HG03045 (cell line): Measurements from ENCODE around the gene PRR30.

ENCODE experiments used
- ATAC-seq: cut with Tn5 transposase; IDR thresholded peaks from one replicate; pipeline ENCODE4 v1.9.1; 2021; ENCODE audit warnings: mild to moderate bottlenecking, moderate library complexity; ENCODE audit not compliant: unreplicated experiment

PRR30 gene

GRCh38 chr2:27155069-27155520 is 15.9 kb upstream of the PRR30 start:
- ATAC-seq = no peak

- no peak for ATAC-seq
These were observed 15.3 kb upstream of the PRR30 start for GRCh38 chr2:27154488-27154887.

- no peak for ATAC-seq
These were observed 13.7 kb upstream of the PRR30 start for GRCh38 chr2:27152796-27153464.

GRCh38 chr2:27152102-27152795 is 13.0 kb upstream of the PRR30 start:
- no peak for ATAC-seq

- ATAC-seq = no peak
These were observed 11.5 kb upstream of the PRR30 start for GRCh38 chr2:27150639-27151230.

GRCh38 chr2:27149570-27150405 is 10.6 kb upstream of the PRR30 start:
- no peak for ATAC-seq

- ATAC-seq = no peak
These were observed 9.7 kb upstream of the PRR30 start, which contains the start of gene TCF23 for GRCh38 chr2:27148801-27149439. TCF23 (plus strand) TSS chr2:27149004; CDS start chr2:27149134, 130 bp downstream.

GRCh38 chr2:27147935-27148334 is 8.7 kb upstream of the PRR30 start:
- no peak for ATAC-seq

- ATAC-seq = no peak
These were observed 6.5 kb upstream of the PRR30 start for GRCh38 chr2:27145682-27146081.

- ATAC-seq = no peak
These were observed 4.1 kb upstream of the PRR30 start for GRCh38 chr2:27143285-27143684.

GRCh38 chr2:27138111-27138510 is 1.1 kb downstream of the PRR30 start:
- no peak for ATAC-seq

GRCh38 chr2:27137322-27137935 is 1.8 kb downstream of the PRR30 start:
- no peak for ATAC-seq

GRCh38 chr2:27136751-27137150 is 2.5 kb downstream of the PRR30 start:
- no peak for ATAC-seq

GRCh38 chr2:27135478-27135955 is 3.7 kb downstream of the PRR30 start:
- no peak for ATAC-seq

- ATAC-seq = no peak
These were observed 4.3 kb downstream of the PRR30 start for GRCh38 chr2:27134781-27135477.

- ATAC-seq = peak; percentile 88
These were observed 5.1 kb downstream of the PRR30 start, which contains the start of gene PREB for GRCh38 chr2:27133905-27134780. PREB (minus strand) TSS chr2:27134636; CDS start chr2:27134421, 215 bp downstream.

- no peak for ATAC-seq
These were observed 5.9 kb downstream of the PRR30 start for GRCh38 chr2:27133195-27133875.

- no peak for ATAC-seq
These were observed 7.8 kb downstream of the PRR30 start for GRCh38 chr2:27131429-27131828.
